DMS153 treated with DMSO at 0.1 percent for 48 hours (cell line): ENCODE data around the gene C12orf57.

Experiments
- DNase-seq: peaks from one replicate; lab custom pipeline; 2025; ENCODE audit not compliant: unreplicated experiment; lab: John Stamatoyannopoulos, UW

The C12orf57 gene

GRCh38 chr12:6917491-6918231 lies 26.2 kb upstream of the C12orf57 start:
- DNase-seq: no peak

GRCh38 chr12:6919588-6919987 lies 24.2 kb upstream of the C12orf57 start:
- DNase-seq: no peak

GRCh38 chr12:6921539-6921938 lies 22.3 kb upstream of the C12orf57 start:
- no peak for DNase-seq

- DNase-seq: no peak
These were observed 21.6 kb upstream of the C12orf57 start for GRCh38 chr12:6921996-6922946.

- no peak for DNase-seq
These were observed 20.7 kb upstream of the C12orf57 start for GRCh38 chr12:6923003-6923732.

- no peak for DNase-seq
These were observed 20.0 kb upstream of the C12orf57 start for GRCh38 chr12:6923851-6924250.

GRCh38 chr12:6925239-6925539 lies 18.6 kb upstream of the C12orf57 start:
- DNase-seq: no peak

- DNase-seq: no peak
These were observed 18.1 kb upstream of the C12orf57 start for GRCh38 chr12:6925540-6926279.

- DNase-seq: no peak
These were observed 16.3 kb upstream of the C12orf57 start, which contains the start of gene ATN1 for GRCh38 chr12:6927379-6928021. Gene ATN1, plus strand, starts transcription at chr12:6927959. Its CDS starts 6,043 bp downstream, at chr12:6934002.

- DNase-seq: no peak
These were observed 15.7 kb upstream of the C12orf57 start for GRCh38 chr12:6928022-6928702.

GRCh38 chr12:6928703-6929407 lies 15.0 kb upstream of the C12orf57 start:
- DNase-seq: no peak

- DNase-seq: no peak
These were observed 14.1 kb upstream of the C12orf57 start for GRCh38 chr12:6929466-6930452.

- DNase-seq: no peak
These were observed 11.1 kb upstream of the C12orf57 start for GRCh38 chr12:6932766-6933165.

GRCh38 chr12:6934110-6934509 lies 9.7 kb upstream of the C12orf57 start:
- DNase-seq: no peak

- no peak for DNase-seq
These were observed 8.2 kb upstream of the C12orf57 start for GRCh38 chr12:6935371-6936193.

GRCh38 chr12:6936194-6936635 lies 7.6 kb upstream of the C12orf57 start:
- DNase-seq: no peak
